ENCODE measurements around the gene ADAP1.

Gene ADAP1

DNA sequence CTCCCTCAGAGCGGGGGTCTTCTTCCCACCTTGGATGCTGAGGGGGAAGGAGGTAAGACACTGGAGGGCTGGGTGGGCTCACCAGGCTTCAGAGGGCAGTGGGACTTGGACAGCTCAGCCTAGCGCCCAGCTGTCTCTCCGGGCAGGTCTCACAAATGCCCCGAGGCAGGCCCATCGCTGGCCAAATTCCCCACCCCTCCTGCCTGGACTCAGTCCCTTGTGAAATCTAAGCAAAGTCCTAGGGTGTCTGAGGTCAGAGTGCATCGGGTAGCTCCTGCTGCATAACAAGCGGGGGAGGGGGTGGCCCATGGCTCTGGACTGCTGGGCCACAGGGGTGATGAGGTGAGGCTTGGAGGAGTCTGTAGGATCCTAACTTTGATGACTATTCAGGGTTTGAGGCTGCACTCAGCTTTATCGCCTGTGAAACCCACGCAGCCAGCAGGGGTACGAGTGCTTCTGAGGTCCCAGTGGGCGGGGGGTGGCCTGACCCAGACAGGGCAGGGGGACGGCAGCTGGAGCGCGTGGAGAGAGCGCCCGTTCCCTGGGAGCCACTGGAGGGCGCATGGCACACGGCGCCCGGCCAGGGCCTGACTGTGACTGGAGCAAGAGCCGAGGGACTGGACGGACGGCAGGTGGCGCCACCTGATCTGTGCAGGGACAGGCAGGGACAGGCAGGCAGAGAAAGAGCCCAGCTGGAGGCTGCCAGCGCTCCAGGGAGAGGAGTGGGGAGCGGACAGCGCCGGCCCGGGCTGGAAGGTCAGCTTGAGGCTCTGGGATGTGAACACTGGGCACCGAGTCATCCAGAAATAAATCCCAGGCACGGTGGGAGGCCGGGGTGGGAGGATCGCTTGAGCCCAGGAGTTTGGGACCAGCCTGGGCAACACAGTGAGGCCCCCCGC is 38.5 kb upstream of the ADAP1 start (continued):
- TF ChIP-seq, protein P1, sequence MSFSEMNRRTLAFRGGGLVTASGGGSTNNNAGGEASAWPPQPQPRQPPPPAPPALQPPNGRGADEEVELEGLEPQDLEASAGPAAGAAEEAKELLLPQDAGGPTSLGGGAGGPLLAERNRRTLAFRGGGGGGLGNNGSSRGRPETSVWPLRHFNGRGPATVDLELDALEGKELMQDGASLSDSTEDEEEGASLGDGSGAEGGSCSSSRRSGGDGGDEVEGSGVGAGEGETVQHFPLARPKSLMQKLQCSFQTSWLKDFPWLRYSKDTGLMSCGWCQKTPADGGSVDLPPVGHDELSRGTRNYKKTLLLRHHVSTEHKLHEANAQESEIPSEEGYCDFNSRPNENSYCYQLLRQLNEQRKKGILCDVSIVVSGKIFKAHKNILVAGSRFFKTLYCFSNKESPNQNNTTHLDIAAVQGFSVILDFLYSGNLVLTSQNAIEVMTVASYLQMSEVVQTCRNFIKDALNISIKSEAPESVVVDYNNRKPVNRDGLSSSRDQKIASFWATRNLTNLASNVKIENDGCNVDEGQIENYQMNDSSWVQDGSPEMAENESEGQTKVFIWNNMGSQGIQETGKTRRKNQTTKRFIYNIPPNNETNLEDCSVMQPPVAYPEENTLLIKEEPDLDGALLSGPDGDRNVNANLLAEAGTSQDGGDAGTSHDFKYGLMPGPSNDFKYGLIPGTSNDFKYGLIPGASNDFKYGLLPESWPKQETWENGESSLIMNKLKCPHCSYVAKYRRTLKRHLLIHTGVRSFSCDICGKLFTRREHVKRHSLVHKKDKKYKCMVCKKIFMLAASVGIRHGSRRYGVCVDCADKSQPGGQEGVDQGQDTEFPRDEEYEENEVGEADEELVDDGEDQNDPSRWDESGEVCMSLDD (tag by site-specific recombination; IDR thresholded peaks at IDR 0.05), result 0 out of 2 replicates have a peak, but pooled peaks have one; percentile 67
- TF ChIP-seq ZNF747 (tag by site-specific recombination; IDR thresholded peaks at IDR 0.05) (no peak), ZBTB21 (tag by site-specific recombination; IDR thresholded peaks at IDR 0.05) (0 out of 2 replicates have a peak, but pooled peaks have one; percentile 26), ZNF391 (tag by site-specific recombination; IDR thresholded peaks at IDR 0.05; ENCODE audit: borderline replicate concordance, low read depth) (peak; percentile 81; the same call in 1 of the 2 replicates), ZBTB48 (tag by site-specific recombination; IDR thresholded peaks at IDR 0.05) (peak; percentile 81), ZNF2 (tag by site-specific recombination; IDR thresholded peaks at IDR 0.05) (peak; percentile 98), KLF7 (tag by site-specific recombination; IDR thresholded peaks at IDR 0.05; ENCODE audit: borderline replicate concordance) (no peak), HOXD13 (CRISPR knock-in tag; IDR thresholded peaks at IDR 0.05; ENCODE audit: borderline replicate concordance) (no peak), ZNF248 (tag by site-specific recombination; IDR thresholded peaks at IDR 0.05) (no peak), RBAK (tag by site-specific recombination; IDR thresholded peaks at IDR 0.05) (0 out of 2 replicates have a peak, but pooled peaks have one; percentile 40), PRDM1 (tag by site-specific recombination; IDR thresholded peaks at IDR 0.05) (no peak), SP7 (tag by site-specific recombination; IDR thresholded peaks at IDR 0.05) (peak; percentile 71), ZNF777 (tag by site-specific recombination; IDR thresholded peaks at IDR 0.05; ENCODE audit: borderline replicate concordance) (no peak), ZNF335 (tag by site-specific recombination; conservative IDR thresholded peaks at IDR 0.05) (peak; percentile 43; the same call in 1 of the 2 replicates), KLF1 (tag by site-specific recombination; IDR thresholded peaks at IDR 0.05) (peak; percentile 43; the same call in 1 of the 2 replicates), ZEB2 (tag by site-specific recombination; IDR thresholded peaks at IDR 0.05) (peak; percentile 66; the same call in 1 of the 2 replicates), BCL11A (tag by site-specific recombination; IDR thresholded peaks at IDR 0.05; ENCODE audit: low read depth) (peak; percentile 41; the same call in 1 of the 2 replicates), GLIS2 (tag by site-specific recombination; IDR thresholded peaks at IDR 0.05) (peak; percentile 73), ZSCAN30 (tag by site-specific recombination; IDR thresholded peaks at IDR 0.05) (peak; percentile 92), ZNF660 (tag by site-specific recombination; IDR thresholded peaks at IDR 0.05) (peak; percentile 83), ZNF654 (tag by site-specific recombination; IDR thresholded peaks at IDR 0.05; ENCODE audit: low read depth) (peak; percentile 91)
- TF ChIP-seq, protein P2, sequence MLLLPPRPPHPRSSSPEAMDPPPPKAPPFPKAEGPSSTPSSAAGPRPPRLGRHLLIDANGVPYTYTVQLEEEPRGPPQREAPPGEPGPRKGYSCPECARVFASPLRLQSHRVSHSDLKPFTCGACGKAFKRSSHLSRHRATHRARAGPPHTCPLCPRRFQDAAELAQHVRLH (tag by site-specific recombination; IDR thresholded peaks at IDR 0.05), result no peak
- TF ChIP-seq, protein P3, sequence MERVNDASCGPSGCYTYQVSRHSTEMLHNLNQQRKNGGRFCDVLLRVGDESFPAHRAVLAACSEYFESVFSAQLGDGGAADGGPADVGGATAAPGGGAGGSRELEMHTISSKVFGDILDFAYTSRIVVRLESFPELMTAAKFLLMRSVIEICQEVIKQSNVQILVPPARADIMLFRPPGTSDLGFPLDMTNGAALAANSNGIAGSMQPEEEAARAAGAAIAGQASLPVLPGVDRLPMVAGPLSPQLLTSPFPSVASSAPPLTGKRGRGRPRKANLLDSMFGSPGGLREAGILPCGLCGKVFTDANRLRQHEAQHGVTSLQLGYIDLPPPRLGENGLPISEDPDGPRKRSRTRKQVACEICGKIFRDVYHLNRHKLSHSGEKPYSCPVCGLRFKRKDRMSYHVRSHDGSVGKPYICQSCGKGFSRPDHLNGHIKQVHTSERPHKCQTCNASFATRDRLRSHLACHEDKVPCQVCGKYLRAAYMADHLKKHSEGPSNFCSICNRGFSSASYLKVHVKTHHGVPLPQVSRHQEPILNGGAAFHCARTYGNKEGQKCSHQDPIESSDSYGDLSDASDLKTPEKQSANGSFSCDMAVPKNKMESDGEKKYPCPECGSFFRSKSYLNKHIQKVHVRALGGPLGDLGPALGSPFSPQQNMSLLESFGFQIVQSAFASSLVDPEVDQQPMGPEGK (tag by site-specific recombination; IDR thresholded peaks at IDR 0.05), result peak; percentile 75
- TF ChIP-seq, protein P4, sequence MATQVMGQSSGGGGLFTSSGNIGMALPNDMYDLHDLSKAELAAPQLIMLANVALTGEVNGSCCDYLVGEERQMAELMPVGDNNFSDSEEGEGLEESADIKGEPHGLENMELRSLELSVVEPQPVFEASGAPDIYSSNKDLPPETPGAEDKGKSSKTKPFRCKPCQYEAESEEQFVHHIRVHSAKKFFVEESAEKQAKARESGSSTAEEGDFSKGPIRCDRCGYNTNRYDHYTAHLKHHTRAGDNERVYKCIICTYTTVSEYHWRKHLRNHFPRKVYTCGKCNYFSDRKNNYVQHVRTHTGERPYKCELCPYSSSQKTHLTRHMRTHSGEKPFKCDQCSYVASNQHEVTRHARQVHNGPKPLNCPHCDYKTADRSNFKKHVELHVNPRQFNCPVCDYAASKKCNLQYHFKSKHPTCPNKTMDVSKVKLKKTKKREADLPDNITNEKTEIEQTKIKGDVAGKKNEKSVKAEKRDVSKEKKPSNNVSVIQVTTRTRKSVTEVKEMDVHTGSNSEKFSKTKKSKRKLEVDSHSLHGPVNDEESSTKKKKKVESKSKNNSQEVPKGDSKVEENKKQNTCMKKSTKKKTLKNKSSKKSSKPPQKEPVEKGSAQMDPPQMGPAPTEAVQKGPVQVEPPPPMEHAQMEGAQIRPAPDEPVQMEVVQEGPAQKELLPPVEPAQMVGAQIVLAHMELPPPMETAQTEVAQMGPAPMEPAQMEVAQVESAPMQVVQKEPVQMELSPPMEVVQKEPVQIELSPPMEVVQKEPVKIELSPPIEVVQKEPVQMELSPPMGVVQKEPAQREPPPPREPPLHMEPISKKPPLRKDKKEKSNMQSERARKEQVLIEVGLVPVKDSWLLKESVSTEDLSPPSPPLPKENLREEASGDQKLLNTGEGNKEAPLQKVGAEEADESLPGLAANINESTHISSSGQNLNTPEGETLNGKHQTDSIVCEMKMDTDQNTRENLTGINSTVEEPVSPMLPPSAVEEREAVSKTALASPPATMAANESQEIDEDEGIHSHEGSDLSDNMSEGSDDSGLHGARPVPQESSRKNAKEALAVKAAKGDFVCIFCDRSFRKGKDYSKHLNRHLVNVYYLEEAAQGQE (tag by site-specific recombination; IDR thresholded peaks at IDR 0.05), result peak; percentile 77
- TF ChIP-seq, protein P5, sequence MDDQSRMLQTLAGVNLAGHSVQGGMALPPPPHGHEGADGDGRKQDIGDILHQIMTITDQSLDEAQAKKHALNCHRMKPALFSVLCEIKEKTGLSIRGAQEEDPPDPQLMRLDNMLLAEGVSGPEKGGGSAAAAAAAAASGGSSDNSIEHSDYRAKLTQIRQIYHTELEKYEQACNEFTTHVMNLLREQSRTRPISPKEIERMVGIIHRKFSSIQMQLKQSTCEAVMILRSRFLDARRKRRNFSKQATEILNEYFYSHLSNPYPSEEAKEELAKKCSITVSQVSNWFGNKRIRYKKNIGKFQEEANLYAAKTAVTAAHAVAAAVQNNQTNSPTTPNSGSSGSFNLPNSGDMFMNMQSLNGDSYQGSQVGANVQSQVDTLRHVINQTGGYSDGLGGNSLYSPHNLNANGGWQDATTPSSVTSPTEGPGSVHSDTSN (CRISPR knock-in tag; IDR thresholded peaks at IDR 0.05), result peak; percentile 95
- TF ChIP-seq, protein P6, sequence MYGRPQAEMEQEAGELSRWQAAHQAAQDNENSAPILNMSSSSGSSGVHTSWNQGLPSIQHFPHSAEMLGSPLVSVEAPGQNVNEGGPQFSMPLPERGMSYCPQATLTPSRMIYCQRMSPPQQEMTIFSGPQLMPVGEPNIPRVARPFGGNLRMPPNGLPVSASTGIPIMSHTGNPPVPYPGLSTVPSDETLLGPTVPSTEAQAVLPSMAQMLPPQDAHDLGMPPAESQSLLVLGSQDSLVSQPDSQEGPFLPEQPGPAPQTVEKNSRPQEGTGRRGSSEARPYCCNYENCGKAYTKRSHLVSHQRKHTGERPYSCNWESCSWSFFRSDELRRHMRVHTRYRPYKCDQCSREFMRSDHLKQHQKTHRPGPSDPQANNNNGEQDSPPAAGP (tag by site-specific recombination; IDR thresholded peaks at IDR 0.05), result peak; percentile 91
- TF ChIP-seq, protein P7, sequence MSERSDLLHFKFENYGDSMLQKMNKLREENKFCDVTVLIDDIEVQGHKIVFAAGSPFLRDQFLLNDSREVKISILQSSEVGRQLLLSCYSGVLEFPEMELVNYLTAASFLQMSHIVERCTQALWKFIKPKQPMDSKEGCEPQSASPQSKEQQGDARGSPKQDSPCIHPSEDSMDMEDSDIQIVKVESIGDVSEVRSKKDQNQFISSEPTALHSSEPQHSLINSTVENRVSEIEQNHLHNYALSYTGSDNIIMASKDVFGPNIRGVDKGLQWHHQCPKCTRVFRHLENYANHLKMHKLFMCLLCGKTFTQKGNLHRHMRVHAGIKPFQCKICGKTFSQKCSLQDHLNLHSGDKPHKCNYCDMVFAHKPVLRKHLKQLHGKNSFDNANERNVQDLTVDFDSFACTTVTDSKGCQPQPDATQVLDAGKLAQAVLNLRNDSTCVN (tag by site-specific recombination; optimal IDR thresholded peaks at IDR 0.05), result peak; percentile 50
